Pons (tissue), 1 donor: ENCODE data around the gene RAB44.
"Not testable (repeated sequence)": the region's sequence is repeated elsewhere in the genome, so short reads cannot be mapped to it uniquely, and the experiment has no call there.

ENCODE experiments used
- DNase-seq: peaks from one replicate; pipeline ENCODE4 v3.0.0-alpha.2; 2016; ENCODE audit warnings: low spot score

RAB44 gene

GRCh38 chr6:36685926-36686667 lies 11.5 kb upstream of the RAB44 start:
- no peak for DNase-seq

GRCh38 chr6:36686668-36687513 lies 10.7 kb upstream of the RAB44 start:
- DNase-seq = no peak

GRCh38 chr6:36688063-36688738 lies 9.4 kb upstream of the RAB44 start:
- no peak for DNase-seq

GRCh38 chr6:36688739-36689075 lies 8.9 kb upstream of the RAB44 start:
- no peak for DNase-seq

DNA sequence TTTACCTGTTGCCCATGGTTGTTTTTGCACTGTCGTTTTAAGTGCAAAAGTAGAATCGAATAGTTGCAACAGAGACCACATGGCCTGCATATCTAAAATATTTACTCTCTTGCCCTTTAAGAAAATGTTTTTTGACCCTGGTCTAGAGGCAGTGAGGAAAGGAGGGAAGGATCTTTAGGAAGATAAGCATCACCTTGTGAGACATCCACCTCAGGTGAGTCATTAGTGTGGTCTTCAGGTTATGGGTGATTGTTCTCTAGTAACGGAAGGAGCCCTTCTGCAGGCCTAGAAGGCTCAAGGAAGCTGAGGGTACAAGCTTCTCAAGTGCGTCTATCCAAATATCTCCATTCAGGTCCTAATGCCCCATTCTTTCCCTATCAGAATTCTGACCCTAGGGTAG lies 6.6 kb upstream of the RAB44 start:
- no peak for DNase-seq

- no peak for DNase-seq
These were observed 6.0 kb upstream of the RAB44 start for GRCh38 chr6:36691612-36692011.

- DNase-seq = no peak
These were observed 5.4 kb upstream of the RAB44 start for GRCh38 chr6:36692220-36692619.

GRCh38 chr6:36692861-36693702 lies 4.5 kb upstream of the RAB44 start:
- no peak for DNase-seq

DNA sequence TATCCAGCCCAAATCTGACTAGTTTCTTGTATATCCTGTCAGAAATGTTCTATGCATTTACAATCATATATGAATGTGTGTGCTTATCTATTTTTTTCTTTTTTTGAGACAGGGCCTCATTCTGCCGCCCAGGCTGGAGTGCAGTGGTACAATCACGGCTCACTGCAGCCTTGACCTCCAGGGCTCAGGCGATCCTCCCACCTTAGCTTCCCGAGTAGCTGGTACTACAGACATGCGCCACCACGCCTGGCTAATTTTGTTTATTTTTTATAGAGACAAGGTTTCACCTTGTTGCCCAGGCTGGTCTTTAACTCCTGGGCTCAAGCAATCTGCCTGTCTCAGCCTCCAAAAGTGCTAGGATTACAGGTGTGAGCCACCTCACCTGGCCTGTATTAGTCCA lies 3.0 kb upstream of the RAB44 start:
- no peak for DNase-seq

DNA sequence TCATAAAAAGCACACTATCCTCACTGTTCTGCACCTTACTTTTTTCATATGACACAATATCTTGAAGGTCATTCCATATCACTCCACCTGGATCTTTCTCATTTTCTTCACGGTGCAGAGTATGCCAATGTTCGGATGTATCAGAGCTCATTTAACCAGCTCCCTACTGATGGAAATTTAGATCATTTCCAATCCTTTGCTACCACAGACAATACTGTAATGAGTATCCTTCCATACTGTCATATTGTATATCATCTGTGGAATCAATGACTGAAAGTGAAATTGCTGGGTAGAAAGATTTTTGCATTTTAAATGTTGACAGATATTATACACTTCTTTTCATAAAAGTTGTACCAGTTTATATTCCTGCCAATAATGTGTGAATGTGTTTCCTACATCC lies 2.2 kb upstream of the RAB44 start:
- no peak for DNase-seq

DNA sequence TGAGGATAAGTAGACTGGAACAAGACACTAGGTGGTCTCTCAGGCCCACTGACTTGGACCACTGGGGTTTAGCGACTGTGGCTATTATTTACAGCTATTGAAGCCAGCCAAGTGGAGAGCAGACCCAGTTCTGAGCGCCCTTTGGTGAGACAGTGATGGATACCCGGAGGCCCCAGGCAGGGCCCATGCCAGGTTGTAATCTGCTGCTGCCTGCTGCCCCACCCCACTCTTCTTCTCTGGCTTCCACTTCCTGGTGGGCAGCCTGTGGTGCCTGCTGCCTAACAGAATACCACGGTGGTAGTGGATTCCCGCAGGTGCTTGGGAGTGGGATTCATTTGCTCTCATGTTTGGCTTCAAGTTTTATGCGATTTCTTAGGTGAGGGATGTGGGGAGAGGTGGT lies 570 bp downstream of the RAB44 start:
- DNase-seq = no peak

GRCh38 chr6:36698871-36699271 lies 1.2 kb downstream of the RAB44 start:
- no peak for DNase-seq

GRCh38 chr6:36699348-36699747 lies 1.7 kb downstream of the RAB44 start:
- no peak for DNase-seq

GRCh38 chr6:36700071-36700812 lies 2.6 kb downstream of the RAB44 start:
- no peak for DNase-seq

GRCh38 chr6:36700831-36701230 lies 3.2 kb downstream of the RAB44 start:
- DNase-seq = no peak

GRCh38 chr6:36701401-36701991 lies 3.9 kb downstream of the RAB44 start:
- no peak for DNase-seq

DNA sequence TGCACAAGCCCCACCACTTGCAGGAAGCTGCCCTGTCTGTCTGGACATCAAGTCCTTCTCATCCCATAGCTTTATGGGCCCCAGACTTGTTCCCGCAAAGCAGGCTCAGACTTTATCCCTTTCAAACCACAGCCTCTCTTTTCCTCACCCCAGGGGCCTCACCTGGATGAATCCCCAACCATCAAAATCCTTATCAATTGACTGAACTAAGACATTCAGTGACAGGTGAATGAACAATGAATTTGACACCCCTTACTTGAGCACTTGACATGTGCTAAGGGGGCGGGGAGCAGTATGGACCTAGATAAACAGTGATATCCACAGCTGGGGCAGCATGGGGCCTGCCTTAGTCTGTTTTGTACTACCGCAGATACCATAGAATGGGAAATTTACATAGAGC lies 5.0 kb downstream of the RAB44 start:
- no peak for DNase-seq

DNA sequence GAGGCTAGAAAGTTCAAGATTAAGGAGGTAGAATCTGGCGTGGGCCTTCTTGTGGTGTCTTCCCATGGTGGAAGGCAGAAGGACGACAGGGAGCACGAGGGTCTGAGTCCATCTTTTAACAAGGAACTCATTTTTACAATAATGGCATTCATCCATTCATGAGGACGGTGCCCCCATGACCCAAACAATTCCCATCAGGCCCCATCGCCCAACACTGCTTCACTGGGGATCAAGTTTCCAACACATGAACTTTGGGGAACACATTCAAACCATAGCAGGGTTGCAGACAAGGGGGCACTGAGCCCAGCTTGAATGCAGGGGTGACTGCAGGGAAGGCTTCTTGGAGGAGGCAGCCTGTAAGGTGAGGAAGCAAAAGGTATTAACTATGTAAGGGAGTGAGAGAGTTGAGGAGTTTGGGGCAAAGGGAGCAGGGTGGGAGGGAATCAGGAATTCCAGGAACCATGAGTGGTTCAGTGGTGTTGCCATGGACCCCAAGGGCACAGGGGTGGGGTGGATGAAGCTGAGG lies 5.5 kb downstream of the RAB44 start:
- DNase-seq = no peak

DNA sequence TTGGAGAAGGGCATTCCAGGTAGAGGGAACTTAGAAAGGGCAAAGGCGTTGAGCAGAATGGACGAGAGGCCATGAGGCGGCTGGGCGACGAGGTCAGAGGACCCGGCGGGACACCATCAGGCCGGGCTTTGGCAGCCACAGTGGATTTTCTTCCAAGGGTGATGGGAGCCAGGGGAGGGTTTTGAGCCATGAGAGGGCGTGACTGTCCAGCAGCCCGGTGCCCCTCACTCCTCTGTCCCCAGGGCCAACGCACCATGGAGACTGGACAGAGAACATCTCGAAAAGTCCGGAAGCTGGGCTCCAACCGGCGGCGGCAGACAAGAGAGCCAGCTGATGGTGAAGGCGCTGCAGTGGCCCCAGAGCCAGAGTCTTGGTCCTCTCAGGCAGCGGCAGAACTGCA lies 6.4 kb downstream of the RAB44 start:
- DNase-seq = no peak

- not testable (repeated sequence) for DNase-seq
These were observed 7.4 kb downstream of the RAB44 start for GRCh38 chr6:36704961-36705577.
